Mucosa of stomach (tissue), 1 donor: ENCODE measurements around the gene BRIP1.

Source experiments
- H3K27me3 ChIP-seq: one replicate; pipeline ENCODE4 v1.7.0; 2013; ENCODE audit warnings: mild to moderate bottlenecking, low read length; ENCODE audit not compliant: control insufficient read depth, insufficient read depth
- H3K36me3 ChIP-seq: one replicate; pipeline ENCODE4 v1.7.0; 2013; ENCODE audit warnings: low read length; ENCODE audit not compliant: control insufficient read depth, insufficient read depth
- H3K4me1 ChIP-seq: one replicate; pipeline ENCODE4 v1.7.0; 2013; ENCODE audit warnings: mild to moderate bottlenecking, low read length; ENCODE audit not compliant: control insufficient read depth, insufficient read depth
- H3K4me3 ChIP-seq: one replicate; pipeline ENCODE4 v1.7.0; 2013; ENCODE audit warnings: low read length
- H3K9ac ChIP-seq: one replicate; pipeline ENCODE4 v1.7.0; 2013; ENCODE audit warnings: mild to moderate bottlenecking, low read length, moderate library complexity
- H3K9me3 ChIP-seq: one replicate; pipeline ENCODE4 v1.7.0; 2013; ENCODE audit warnings: mild to moderate bottlenecking, low read length, moderate library complexity; ENCODE audit not compliant: control insufficient read depth
- donor health status: Pancreatic carcinoma.

The BRIP1 gene

GRCh38 chr17:61717352-61717751 is 146.0 kb downstream of the BRIP1 start:
- Histone ChIP-seq H3K36me3 (no peaks in the 10 kb centered on the region), H3K4me3 (no peak overlapping the region), H3K27me3 (no peaks in the 10 kb centered on the region), H3K9ac (no peak overlapping the region), H3K4me1 (no peaks in the 10 kb centered on the region), H3K9me3 (no peaks in the 10 kb centered on the region)

DNA sequence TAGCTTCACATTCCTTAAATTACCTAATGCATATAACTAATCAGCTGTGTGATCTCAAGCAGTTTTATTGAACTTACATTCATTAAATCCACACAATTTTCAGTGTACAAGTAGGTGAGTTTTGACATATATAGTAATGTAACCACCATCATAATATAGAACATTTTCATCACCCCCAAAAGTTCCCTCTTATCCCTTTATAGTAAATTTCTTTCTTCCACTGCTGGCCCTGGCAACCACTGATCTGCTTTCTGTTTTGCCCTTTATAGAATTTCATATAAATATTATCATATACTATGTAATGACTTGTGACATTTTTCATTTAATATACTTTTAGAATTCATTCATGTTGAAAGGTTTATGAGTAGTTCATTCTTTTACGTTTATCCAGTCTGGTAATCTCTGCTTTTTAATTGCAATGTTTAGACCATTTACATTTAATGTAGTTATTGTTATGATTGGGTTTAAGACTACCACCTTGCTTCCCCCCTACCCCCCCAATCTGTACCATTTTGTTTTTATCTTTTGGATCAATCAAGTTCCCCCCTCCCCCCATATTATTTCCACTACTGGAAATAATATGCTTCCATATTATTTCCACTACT is 147.0 kb downstream of the BRIP1 start:
- Histone ChIP-seq H3K36me3 (no peaks in the 10 kb centered on the region), H3K4me3 (no peak overlapping the region), H3K9me3 (no peaks in the 10 kb centered on the region), H3K9ac (no peak overlapping the region), H3K4me1 (no peaks in the 10 kb centered on the region), H3K27me3 (no peaks in the 10 kb centered on the region)

- H3K4me1 ChIP-seq: no peaks in the 10 kb centered on the region
- H3K9ac ChIP-seq: no peak overlapping the region
- no peaks in the 10 kb centered on the region for H3K27me3 ChIP-seq
- no peaks in the 10 kb centered on the region for H3K36me3 ChIP-seq
- no peaks in the 10 kb centered on the region for H3K9me3 ChIP-seq
- no peak overlapping the region for H3K4me3 ChIP-seq
Measured at GRCh38 chr17:61715348-61715747, 148.0 kb downstream of the BRIP1 start.

DNA sequence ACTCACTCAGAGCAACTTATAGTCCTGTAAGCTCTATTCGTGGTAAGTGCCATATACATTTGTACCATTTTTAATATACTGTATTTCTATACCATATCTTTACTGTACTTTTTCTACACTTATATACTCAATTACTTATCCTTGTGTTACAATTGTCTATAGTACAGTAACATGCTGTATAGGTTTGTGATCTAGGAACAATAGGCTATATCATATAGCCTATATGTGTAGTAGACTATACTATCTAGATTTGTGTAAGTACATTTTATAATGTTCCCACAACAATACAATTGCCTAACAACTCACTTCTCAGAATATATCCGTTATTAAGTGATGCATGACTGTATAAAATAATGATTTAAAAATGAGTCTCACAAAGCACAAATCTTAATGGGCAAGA is 149.0 kb downstream of the BRIP1 start:
- Histone ChIP-seq H3K9ac (no peak overlapping the region), H3K4me1 (no peaks in the 10 kb centered on the region), H3K27me3 (no peaks in the 10 kb centered on the region), H3K9me3 (no peaks in the 10 kb centered on the region), H3K4me3 (no peak overlapping the region), H3K36me3 (no peaks in the 10 kb centered on the region)

DNA sequence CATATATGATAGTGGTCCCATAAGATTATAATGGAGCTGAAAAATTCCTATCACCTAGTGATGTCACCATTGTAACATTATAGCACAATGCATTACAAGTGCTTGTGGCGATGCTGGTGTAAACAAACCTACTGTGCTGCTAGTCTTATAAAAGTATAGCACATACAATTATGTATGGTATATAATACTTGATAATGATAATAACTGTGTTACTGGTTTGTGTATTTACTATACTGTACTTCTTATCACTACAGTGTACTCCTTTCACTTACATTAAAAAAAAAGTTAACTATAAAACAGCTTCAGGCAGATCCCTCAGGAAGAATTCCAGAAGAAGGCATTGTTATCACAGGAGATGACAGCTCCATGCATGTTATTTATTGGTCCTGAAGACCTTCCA is 150.3 kb downstream of the BRIP1 start:
- Histone ChIP-seq H3K27me3 (no peaks in the 10 kb centered on the region), H3K9ac (no peak overlapping the region), H3K4me3 (no peak overlapping the region), H3K36me3 (no peaks in the 10 kb centered on the region), H3K4me1 (no peaks in the 10 kb centered on the region), H3K9me3 (no peaks in the 10 kb centered on the region)

- H3K9me3 ChIP-seq: no peaks in the 10 kb centered on the region
- H3K4me3 ChIP-seq: no peak overlapping the region
- H3K4me1 ChIP-seq: no peaks in the 10 kb centered on the region
- no peaks in the 10 kb centered on the region for H3K27me3 ChIP-seq
- H3K9ac ChIP-seq: no peak overlapping the region
- H3K36me3 ChIP-seq: no peaks in the 10 kb centered on the region
Measured at GRCh38 chr17:61710546-61710945, 152.8 kb downstream of the BRIP1 start.

DNA sequence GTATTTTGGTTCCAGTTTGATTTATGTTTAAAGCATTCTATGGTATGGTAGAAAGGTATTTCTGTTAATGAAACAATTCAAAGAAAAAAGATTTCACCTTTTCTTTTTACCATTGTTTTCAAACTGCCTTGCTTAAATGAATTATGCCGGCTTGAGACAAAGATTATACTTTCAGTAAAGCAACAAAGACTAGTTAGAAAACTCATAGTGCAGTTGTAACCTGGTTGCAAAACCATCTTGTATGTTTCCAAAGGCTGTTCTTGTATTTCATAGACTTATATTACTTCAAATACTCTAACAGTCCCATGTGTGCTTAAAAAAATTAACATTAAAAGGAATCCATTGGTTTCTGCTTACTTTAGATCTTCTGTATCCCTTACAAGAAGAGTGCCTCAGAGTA is 153.8 kb downstream of the BRIP1 start:
- Histone ChIP-seq H3K9me3 (no peaks in the 10 kb centered on the region), H3K4me3 (no peak overlapping the region), H3K36me3 (no peaks in the 10 kb centered on the region), H3K9ac (no peak overlapping the region), H3K4me1 (no peaks in the 10 kb centered on the region), H3K27me3 (no peaks in the 10 kb centered on the region)

DNA sequence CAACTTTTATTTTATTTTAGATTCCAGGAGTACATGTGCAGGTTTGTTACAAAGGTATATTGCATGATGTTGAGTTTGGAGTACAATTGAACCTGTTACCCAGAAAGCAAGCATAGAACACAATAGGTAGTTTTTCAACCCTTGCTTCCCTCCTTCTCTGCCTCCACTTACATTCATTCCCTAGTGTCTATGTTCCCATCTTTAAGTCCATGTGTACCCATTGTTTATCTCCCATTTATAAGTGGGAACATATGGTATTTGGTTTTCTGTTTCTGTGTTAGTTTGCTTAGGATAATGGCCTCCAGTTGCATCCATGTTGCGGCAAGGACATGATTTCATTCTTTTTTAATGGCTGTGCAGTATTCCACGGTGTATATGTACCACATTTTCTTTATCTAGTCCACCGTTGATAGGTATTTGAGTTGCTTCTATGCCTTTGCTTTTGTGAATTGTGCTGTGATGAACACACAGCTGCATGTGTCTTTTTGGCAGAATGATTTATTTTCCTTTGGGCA is 158.3 kb downstream of the BRIP1 start:
- H3K36me3 ChIP-seq: no peaks in the 10 kb centered on the region
- H3K4me3 ChIP-seq: no peak overlapping the region
- no peaks in the 10 kb centered on the region for H3K4me1 ChIP-seq
- H3K9me3 ChIP-seq: no peaks in the 10 kb centered on the region
- no peaks in the 10 kb centered on the region for H3K27me3 ChIP-seq
- H3K9ac ChIP-seq: no peak overlapping the region

- H3K9me3 ChIP-seq: no peaks in the 10 kb centered on the region
- no peaks in the 10 kb centered on the region for H3K36me3 ChIP-seq
- no peaks in the 10 kb centered on the region for H3K27me3 ChIP-seq
- H3K4me1 ChIP-seq: no peaks in the 10 kb centered on the region
- no peak overlapping the region for H3K4me3 ChIP-seq
- H3K9ac ChIP-seq: no peak overlapping the region
Measured at GRCh38 chr17:61702450-61702849, 160.9 kb downstream of the BRIP1 start.

DNA sequence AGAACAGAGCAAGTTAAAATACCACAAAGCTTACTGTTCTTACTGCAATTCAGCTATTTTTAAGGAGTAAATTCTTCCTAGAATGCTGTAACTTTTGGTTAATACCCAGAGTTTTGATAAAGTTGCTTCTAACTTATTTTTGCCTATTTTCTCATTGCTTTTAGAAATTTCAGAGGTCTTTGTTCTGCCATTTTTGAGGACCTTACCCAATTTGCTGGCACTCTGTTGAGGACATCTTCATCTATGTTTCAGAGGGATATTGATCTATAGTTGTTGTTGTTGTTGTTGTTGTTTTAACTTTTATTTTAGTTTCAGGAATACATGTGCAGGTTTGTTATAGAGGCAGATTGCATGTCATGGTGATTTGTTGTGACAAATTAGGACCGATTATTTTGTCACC is 161.3 kb downstream of the BRIP1 start:
- Histone ChIP-seq H3K9ac (no peak overlapping the region), H3K36me3 (no peaks in the 10 kb centered on the region), H3K9me3 (no peaks in the 10 kb centered on the region), H3K27me3 (no peaks in the 10 kb centered on the region), H3K4me3 (no peak overlapping the region), H3K4me1 (no peaks in the 10 kb centered on the region)

DNA sequence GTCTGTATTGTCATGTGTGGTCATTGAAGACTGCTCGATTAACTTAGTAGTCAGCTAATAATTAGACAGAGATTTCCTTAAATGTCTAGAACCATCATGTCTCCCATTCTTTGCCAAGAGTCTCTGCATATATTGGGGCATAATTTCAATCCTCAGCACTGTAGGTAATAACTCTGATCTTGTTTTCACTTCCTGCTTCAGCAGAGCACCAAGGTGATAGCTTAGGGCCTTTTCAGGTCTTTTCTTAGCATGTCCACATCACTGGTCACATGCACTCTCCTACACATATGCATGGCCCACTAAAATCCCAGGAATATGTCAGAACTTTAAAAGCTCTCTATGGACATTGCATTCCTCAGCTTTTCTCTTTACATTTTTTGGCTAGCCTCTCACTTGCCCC is 162.0 kb downstream of the BRIP1 start:
- H3K36me3 ChIP-seq: no peaks in the 10 kb centered on the region
- no peaks in the 10 kb centered on the region for H3K9me3 ChIP-seq
- H3K9ac ChIP-seq: no peak overlapping the region
- H3K4me1 ChIP-seq: no peaks in the 10 kb centered on the region
- H3K27me3 ChIP-seq: no peaks in the 10 kb centered on the region
- no peak overlapping the region for H3K4me3 ChIP-seq

GRCh38 chr17:61700252-61700651 is 163.1 kb downstream of the BRIP1 start:
- Histone ChIP-seq H3K27me3 (no peaks in the 10 kb centered on the region), H3K4me1 (no peaks in the 10 kb centered on the region), H3K36me3 (no peaks in the 10 kb centered on the region), H3K9ac (no peak overlapping the region), H3K9me3 (no peaks in the 10 kb centered on the region), H3K4me3 (no peak overlapping the region)

- Histone ChIP-seq H3K9me3 (no peaks in the 10 kb centered on the region), H3K9ac (no peak overlapping the region), H3K36me3 (no peaks in the 10 kb centered on the region), H3K27me3 (no peaks in the 10 kb centered on the region), H3K4me1 (no peaks in the 10 kb centered on the region), H3K4me3 (no peak overlapping the region)
Measured at GRCh38 chr17:61699694-61700093, 163.6 kb downstream of the BRIP1 start.
